ENCODE measurements around the gene YBX1. TPM values are rescaled to one million over a fixed set of nuclear protein-coding genes. Genes with fewer than 3 reads are reported as not detected.
A peak's percentile ranks its signal among the peaks of the same experiment; 100 is the strongest.

The YBX1 gene
- total RNA-seq, 2 donors from 2014 or later, result 471 to 894 TPM

DNA sequence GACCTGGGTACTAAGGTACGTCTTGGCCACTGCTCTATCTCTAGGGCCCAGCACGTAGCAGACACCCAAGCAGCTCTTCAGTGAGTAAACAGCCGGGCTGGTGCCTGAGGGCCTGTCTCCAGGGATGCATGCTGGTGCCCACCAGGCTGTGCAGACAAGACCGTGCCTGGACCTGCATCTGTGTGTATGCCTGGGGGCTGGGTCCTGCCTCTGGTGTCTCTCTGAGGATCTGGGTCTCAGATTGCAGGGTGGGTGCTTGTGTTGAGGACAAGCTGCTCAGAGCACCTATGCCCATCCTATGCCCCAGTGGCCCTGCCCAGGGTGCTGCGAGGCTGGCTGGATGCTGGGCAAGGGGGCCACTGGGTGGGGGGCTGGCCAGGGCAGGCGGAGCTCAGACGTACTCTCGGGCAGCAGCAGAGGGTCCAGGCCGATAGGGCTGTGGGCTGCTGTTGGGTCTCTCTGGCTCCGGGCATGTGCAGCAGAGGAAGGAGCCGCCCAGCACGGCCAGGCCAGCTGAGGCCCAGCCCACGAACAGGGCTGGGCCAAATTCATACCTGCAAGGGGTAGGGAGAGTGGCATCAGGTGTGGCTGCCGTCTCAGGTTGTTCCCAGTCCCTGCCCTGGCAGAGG, 53.4 kb downstream of the YBX1 start:
- Histone ChIP-seq H3K27ac (no peak overlapping the region), H3K9me3 (no peaks in the 10 kb centered on the region), H3K4me3 (no peak overlapping the region), H3K36me3 (no peaks in the 10 kb centered on the region), H3K9ac (ENCODE audit: low read depth in 2 of 2, low read length in 2 of 2) (peak overlapping the region in 1 of 2 donors; percentile 37), H3K27me3 (no peaks in the 10 kb centered on the region), H3K4me1 (no peaks in the 10 kb centered on the region)
- intact Hi-C loops (cut with DNase I), result no loop called here
- DNase-seq, result no peak
- TF ChIP-seq, protein P1, sequence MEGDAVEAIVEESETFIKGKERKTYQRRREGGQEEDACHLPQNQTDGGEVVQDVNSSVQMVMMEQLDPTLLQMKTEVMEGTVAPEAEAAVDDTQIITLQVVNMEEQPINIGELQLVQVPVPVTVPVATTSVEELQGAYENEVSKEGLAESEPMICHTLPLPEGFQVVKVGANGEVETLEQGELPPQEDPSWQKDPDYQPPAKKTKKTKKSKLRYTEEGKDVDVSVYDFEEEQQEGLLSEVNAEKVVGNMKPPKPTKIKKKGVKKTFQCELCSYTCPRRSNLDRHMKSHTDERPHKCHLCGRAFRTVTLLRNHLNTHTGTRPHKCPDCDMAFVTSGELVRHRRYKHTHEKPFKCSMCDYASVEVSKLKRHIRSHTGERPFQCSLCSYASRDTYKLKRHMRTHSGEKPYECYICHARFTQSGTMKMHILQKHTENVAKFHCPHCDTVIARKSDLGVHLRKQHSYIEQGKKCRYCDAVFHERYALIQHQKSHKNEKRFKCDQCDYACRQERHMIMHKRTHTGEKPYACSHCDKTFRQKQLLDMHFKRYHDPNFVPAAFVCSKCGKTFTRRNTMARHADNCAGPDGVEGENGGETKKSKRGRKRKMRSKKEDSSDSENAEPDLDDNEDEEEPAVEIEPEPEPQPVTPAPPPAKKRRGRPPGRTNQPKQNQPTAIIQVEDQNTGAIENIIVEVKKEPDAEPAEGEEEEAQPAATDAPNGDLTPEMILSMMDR (IDR thresholded peaks at IDR 0.05), result no peak

DNA sequence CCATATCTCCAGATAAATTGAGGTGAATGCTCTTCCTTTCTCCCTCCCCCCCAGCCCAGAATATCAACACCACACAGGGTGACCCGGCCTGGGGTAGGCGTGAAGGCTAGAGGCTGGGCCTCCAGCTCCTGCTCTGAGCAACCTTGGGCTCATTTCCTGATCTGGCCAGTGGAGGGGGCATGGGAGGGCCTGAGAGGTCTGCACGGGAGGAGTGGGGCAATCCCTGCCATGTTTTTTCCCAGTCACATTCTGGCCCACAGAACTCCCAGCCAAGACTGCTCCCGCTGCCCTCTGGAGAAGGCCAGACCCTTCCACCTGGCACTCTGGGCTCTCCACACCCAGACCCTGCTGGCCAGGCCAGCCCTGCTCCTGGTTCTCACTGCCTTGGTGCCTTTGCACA, 53.9 kb downstream of the YBX1 start:
- H3K36me3 ChIP-seq, result no peaks in the 10 kb centered on the region
- H3K4me3 ChIP-seq, result no peak overlapping the region
- H3K9ac ChIP-seq (ENCODE audit: low read depth in 2 of 2, low read length in 2 of 2), result no peak overlapping the region
- H3K9me3 ChIP-seq, result no peaks in the 10 kb centered on the region
- no peaks in the 10 kb centered on the region for H3K4me1 ChIP-seq
- no peak overlapping the region for H3K27ac ChIP-seq
- H3K27me3 ChIP-seq, result no peaks in the 10 kb centered on the region
- DNase-seq, result peak; percentile 73
- TF ChIP-seq, protein P1 (IDR thresholded peaks at IDR 0.05), result no peak
- intact Hi-C loops (cut with DNase I), result no loop called here

- no peak overlapping the region for H3K27ac ChIP-seq
- H3K9ac ChIP-seq (ENCODE audit: low read depth in 2 of 2, low read length in 2 of 2), result no peak overlapping the region
- H3K4me3 ChIP-seq, result no peak overlapping the region
- no peaks in the 10 kb centered on the region for H3K36me3 ChIP-seq
- intact Hi-C loops (cut with DNase I), result no loop called here
- H3K4me1 ChIP-seq, result no peaks in the 10 kb centered on the region
- no peak for DNase-seq
- no peaks in the 10 kb centered on the region for H3K27me3 ChIP-seq
- no peaks in the 10 kb centered on the region for H3K9me3 ChIP-seq
- TF ChIP-seq, protein P1 (IDR thresholded peaks at IDR 0.05), result no peak
Observed at GRCh38 chr1:42736571-42737200, 54.5 kb downstream of the YBX1 start.

- H3K9me3 ChIP-seq, result no peaks in the 10 kb centered on the region
- TF ChIP-seq, protein P1 (IDR thresholded peaks at IDR 0.05), result no peak
- no peaks in the 10 kb centered on the region for H3K4me1 ChIP-seq
- no peak overlapping the region for H3K4me3 ChIP-seq
- peak; percentile 74 for DNase-seq
- H3K36me3 ChIP-seq, result no peaks in the 10 kb centered on the region
- intact Hi-C loops (cut with DNase I), result no loop called here
- H3K9ac ChIP-seq (ENCODE audit: low read depth in 2 of 2, low read length in 2 of 2), result no peak overlapping the region
- no peaks in the 10 kb centered on the region for H3K27me3 ChIP-seq
- no peak overlapping the region for H3K27ac ChIP-seq
Observed at GRCh38 chr1:42737257-42737656, 55.0 kb downstream of the YBX1 start.

DNA sequence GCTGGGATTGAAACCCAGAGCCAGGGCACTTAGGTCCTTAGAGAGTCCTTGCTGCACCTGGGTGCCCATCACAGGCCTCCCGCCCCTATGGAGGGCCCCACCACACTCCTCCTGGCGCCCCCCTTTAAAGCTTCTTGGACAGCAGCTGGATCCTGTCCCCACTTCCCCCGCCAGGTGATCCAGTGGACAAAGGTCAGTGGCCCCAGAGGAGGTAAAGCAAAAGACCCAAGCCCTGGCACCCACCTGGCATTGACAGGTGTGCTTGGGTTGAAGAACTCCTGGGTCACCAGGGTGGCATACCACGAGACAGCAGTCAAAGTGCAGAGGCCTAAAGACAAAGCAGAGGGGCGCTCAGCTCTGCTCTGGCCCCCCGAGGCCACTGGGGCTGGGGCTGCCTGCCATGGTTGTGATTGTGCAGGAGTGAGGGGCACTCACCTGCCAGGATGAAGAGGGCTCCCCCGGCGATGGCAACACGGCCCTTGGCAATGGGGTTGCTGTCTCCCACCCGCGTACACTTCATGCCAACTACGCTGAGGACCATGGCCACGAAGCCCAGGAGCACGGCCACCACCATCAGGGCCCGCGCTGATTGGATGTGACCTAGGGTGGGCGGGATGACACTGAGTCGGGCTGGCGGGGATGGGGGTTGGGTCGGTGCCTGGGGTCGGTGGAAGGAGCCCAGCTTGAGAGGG, 55.9 kb downstream of the YBX1 start:
- Histone ChIP-seq H3K4me3 (no peak overlapping the region), H3K9ac (ENCODE audit: low read depth in 2 of 2, low read length in 2 of 2) (no peak overlapping the region)
- intact Hi-C loops (cut with DNase I), result no loop called here

More for the DNA sequence above, 55.9 kb downstream of the YBX1 start:
- no peaks in the 10 kb centered on the region for H3K9me3 ChIP-seq
- H3K36me3 ChIP-seq, result no peaks in the 10 kb centered on the region
- DNase-seq, result no peak
- no peaks in the 10 kb centered on the region for H3K27me3 ChIP-seq
- H3K27ac ChIP-seq, result no peak overlapping the region
- TF ChIP-seq, protein P1 (IDR thresholded peaks at IDR 0.05), result no peak
- H3K4me1 ChIP-seq, result no peaks in the 10 kb centered on the region
